Esophagus squamous epithelium (tissue), 5 donors: ENCODE results near the gene FGF11. TPM values are rescaled to one million over a fixed set of nuclear protein-coding genes. Genes with fewer than 3 reads are reported as not detected.
A peak's percentile ranks its signal among the peaks of the same experiment; 100 is the strongest.

Experiments used
- DNase-seq: peaks from one replicate; lab custom pipeline; 2025; lab: John Stamatoyannopoulos, UW
- H3K27ac ChIP-seq, 4 donors: fragments of 200-600 bp; sonication (generic); one replicate each; pipeline ENCODE4 v1.5.1; 2016 to 2019; ENCODE audit warnings: mild to moderate bottlenecking in 1 of 4
- H3K27me3 ChIP-seq, 4 donors: fragments of 200-600 bp; sonication (generic); 1 replicate in 3 of 4; 2 replicates in 1 of 4; pipeline versions ENCODE4 v1.5.1 to v1.6.0; 2017 to 2021; ENCODE audit warnings: antibody characterized with exemption in 1 of 4
- H3K36me3 ChIP-seq, 3 donors: fragments of 200-600 bp; sonication (generic); one replicate each; pipeline ENCODE4 v1.5.1; 2016 to 2019
- H3K4me1 ChIP-seq, 3 donors: fragments of 200-600 bp; sonication (generic); one replicate each; pipeline ENCODE4 v1.5.1; 2017 to 2019
- H3K4me3 ChIP-seq, 4 donors: fragments of 200-600 bp; sonication (generic); 1 replicate in 3 of 4; 2 replicates in 1 of 4; pipeline ENCODE4 v1.5.1; 2016 to 2019; ENCODE audit warnings: mild to moderate bottlenecking in 2 of 4, moderate library complexity in 1 of 4
- H3K9me3 ChIP-seq, 3 donors: fragments of 200-600 bp; sonication (generic); one replicate each; pipeline ENCODE4 v1.5.1; 2016 to 2019
- CTCF ChIP-seq, 6 experiments: fragments of 450-650 bp in 4 of 6; fragments of 200-600 bp in 2 of 6; sonication (generic) in 2 of 6; IDR thresholded peaks; one replicate each; pipeline ENCODE4 v1.5.1; 2016 to 2019; ENCODE audit warnings: antibody characterized with exemption in 6 of 6, mild to moderate bottlenecking in 4 of 6, moderate library complexity in 4 of 6
- POLR2A ChIP-seq, 4 donors: fragments of 450-650 bp; IDR thresholded peaks; one replicate each; pipeline ENCODE4 v1.6.1; 2017; ENCODE audit warnings: antibody characterized with exemption in 4 of 4, mild to moderate bottlenecking in 4 of 4, moderate library complexity in 3 of 4
- WGBS, 2 donors: methylation state at CpG; one replicate each; pipeline ENCODE4 v1.1.5; 2018; 5-methylcytosine and 5-hydroxymethylcytosine counted together
- intact Hi-C: fragments of 100-400 bp; cut with DNase I; formaldehyde crosslinking; loops from one replicate; pipeline ENCODE4 v1.15.0; 2022
- total RNA-seq, 4 donors: library from RNA; depleted of rRNA; stranded (reverse); fragments of >200 nt; gene quantifications; one replicate each; pipeline ENCODE4 v1.1.0, GENCODE V29; 2016
- donor health status: DM: yes; HTN: yes; CAD: no.

FGF11 gene
- total RNA-seq, 4 donors from 2014 or later = 2.7 to 18.1 (median 6.1) TPM

DNA sequence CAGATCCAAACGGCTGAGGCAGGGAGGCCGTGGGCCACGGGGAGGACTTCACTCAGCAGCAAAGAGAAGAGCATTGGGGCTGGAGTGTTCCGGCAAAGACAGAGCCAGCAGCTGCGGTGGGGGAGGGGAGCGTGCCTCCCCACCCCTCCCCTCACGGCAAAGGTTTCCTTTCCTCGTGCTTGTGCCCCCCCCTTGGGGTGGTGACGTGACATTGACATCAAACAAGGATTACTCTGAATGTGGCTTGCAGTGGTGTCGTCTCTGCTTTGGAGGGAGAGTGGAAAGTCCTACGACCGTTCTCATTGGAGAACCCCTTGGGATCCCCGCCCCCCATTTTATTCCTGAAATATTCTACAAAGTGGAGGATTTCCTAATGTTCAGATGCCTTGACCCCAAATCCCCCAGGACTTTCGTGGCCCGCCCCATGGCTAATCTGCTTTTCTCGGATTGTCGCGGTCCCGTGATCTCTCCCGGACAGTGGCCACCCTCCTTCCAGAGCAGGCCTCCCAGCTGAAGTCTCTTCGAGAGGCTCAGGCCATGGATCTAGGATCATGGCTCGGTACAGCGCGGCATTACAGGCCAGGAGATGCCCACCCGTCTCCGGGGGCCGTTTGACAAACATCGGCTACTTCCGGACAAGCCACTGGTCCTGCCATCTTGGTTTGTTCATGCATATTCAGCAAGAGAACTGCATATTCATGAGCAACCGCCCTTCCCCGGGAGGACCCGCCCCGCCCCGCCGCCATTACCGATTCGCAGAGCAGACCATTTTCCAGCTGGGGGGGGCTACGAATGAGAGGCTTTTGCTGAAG, 44.1 kb downstream of the FGF11 start:
- Histone ChIP-seq H3K36me3 (no peaks in the 10 kb centered on the region), H3K4me1 (peaks cover 26 to 78% (median 39%) of the 10 kb centered on the region in 3 donors), H3K27me3 (no peaks in the 10 kb centered on the region), H3K27ac (peak overlapping the region; percentile 98 to 100 (median 99)), H3K9me3 (no peaks in the 10 kb centered on the region), H3K4me3 (peak overlapping the region; percentile 48 to 89 (median 70))
- intact Hi-C loops = no loop called here
- no peak for TF ChIP-seq CTCF (IDR thresholded peaks at IDR 0.05)
- peak in 2 of 4 donors; percentile 4 to 57 for TF ChIP-seq POLR2A (IDR thresholded peaks at IDR 0.05)
- WGBS, 2 donors = 0 to 2% methylated on average over 18 to 20 of the region's 38 CpGs
- peak; percentile 84 for DNase-seq

GRCh38 chr17:7484067-7484918, 45.0 kb downstream of the FGF11 start, which contains the start of gene POLR2A:
Gene POLR2A, plus strand, starts transcription at chr17:7484366.
- H3K9me3 ChIP-seq = no peaks in the 10 kb centered on the region
- WGBS, 2 donors = 0 to 1% methylated on average over 35 to 37 of the region's 64 CpGs
- H3K4me3 ChIP-seq = peak within 1 kb of the TSS; percentile 48 to 89 (median 70)
- peak within 1 kb of the TSS; percentile 98 to 100 (median 99) for H3K27ac ChIP-seq
- H3K36me3 ChIP-seq = no peaks in the 10 kb centered on the region
- intact Hi-C loops = no loop called here
- TF ChIP-seq CTCF (IDR thresholded peaks at IDR 0.05) (peak in 2 of 6 experiments; percentile 5 to 49), POLR2A (IDR thresholded peaks at IDR 0.05) (peak; percentile 91 to 100 (median 100))
- peaks cover 28 to 82% (median 45%) of the 10 kb centered on the region in 3 donors for H3K4me1 ChIP-seq
- H3K27me3 ChIP-seq = no peaks in the 10 kb centered on the region
- peak; percentile 82 for DNase-seq

DNA sequence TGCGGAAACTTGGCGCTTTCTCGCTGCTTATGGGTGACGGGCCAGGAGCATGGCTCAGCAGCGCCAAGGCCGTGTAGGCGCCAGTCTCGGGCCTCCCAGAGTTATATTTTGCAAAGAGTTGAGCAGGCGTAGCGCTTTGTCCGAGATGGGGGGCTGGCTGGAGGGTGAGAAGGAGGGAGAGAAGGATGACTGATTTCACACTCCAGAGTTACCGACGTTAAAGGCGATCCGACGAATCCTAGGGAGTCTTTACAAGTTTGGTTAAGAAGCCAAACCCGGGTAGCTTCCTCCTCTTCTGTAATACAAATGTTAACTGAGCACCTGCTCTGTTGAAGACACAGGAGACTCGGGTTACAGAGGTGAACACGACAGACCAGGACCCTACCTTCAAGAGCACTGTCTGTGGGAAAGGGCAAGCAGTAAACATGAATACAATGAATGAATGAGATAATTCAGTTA, 45.6 kb downstream of the FGF11 start:
- Histone ChIP-seq H3K4me1 (peaks cover 26 to 84% (median 45%) of the 10 kb centered on the region in 3 donors), H3K27ac (peak overlapping the region; percentile 98 to 100 (median 99)), H3K4me3 (peak overlapping the region; percentile 48 to 89 (median 70)), H3K36me3 (peaks cover 0 to 4% (median 0%) of the 10 kb centered on the region in 3 donors), H3K27me3 (no peaks in the 10 kb centered on the region), H3K9me3 (no peaks in the 10 kb centered on the region)
- TF ChIP-seq POLR2A (IDR thresholded peaks at IDR 0.05) = no peak
- no peak for TF ChIP-seq CTCF (IDR thresholded peaks at IDR 0.05)
- intact Hi-C loops = no loop called here
- DNase-seq = no peak
- WGBS, 2 donors = 0% methylated on average over 10 to 19 of the region's 19 CpGs

DNA sequence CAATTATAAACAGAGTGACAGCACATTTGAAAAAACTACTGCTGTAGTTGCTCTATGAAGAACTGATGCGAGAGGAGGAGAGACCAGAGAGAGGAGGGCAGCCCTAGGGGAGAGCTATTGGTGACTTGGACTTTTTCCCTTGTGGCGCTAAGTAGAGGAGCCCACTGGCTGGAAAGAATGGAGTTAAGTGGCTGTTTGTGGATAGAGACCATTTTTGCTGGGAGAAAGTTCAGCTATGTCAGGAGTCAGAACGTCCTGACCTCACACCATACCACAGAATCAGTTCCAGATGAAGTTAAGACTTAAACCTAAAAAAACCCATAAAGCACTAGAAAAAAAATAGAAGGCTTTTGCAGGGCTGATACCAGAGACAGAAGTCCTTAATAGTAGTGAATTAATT, 46.9 kb downstream of the FGF11 start:
- H3K27me3 ChIP-seq = no peaks in the 10 kb centered on the region
- H3K4me3 ChIP-seq = peak overlapping the region; percentile 48 to 89 (median 70)
- no peak for DNase-seq
- peak overlapping the region; percentile 38 to 100 (median 99) for H3K27ac ChIP-seq
- peaks cover 22 to 85% (median 42%) of the 10 kb centered on the region in 3 donors for H3K4me1 ChIP-seq
- WGBS, 2 donors = 22 to 34% methylated on average over 3 of the region's 3 CpGs
- H3K36me3 ChIP-seq = peaks cover 0 to 17% (median 0%) of the 10 kb centered on the region in 3 donors
- no peaks in the 10 kb centered on the region for H3K9me3 ChIP-seq
- intact Hi-C loops = no loop called here
- TF ChIP-seq POLR2A (IDR thresholded peaks at IDR 0.05) (no peak), CTCF (IDR thresholded peaks at IDR 0.05) (no peak)
